K562 (cell line): ENCODE data around the gene LAMB4. TPM values are rescaled to one million over a fixed set of nuclear protein-coding genes. Genes with fewer than 3 reads are reported as not detected.
A peak's percentile ranks its signal among the peaks of the same experiment; 100 is the strongest.

Experiments used
- ATAC-seq: fragments of 200-7000 bp; cut with Tn5 transposase; 3 replicates; pipeline ENCODE4 v1.9.1; 2020; ENCODE audit warnings: moderate library complexity
- BruUV-seq: library from RNA; stranded (reverse); fragments of 400-500 nt; replicated peaks from 2 replicates; lab custom pipeline; 2021; lab: Mats Ljungman, UMichigan
- CTCF ChIA-PET: fragments of 300-600 bp; formaldehyde crosslinking; extraction: SDS; loops from one replicate; lab custom pipeline; 2021; ENCODE audit warnings: low intra/inter-chr PET ratio; lab: Yijun Ruan, JAX
- POLR2A ChIA-PET: fragments of 300-600, 350-650 bp; sonication (Branson Sonifier 250); formaldehyde crosslinking; extraction: SDS; loops from one replicate; lab custom pipeline; 2021; ENCODE audit warnings: antibody characterized with exemption, inconsistent platforms; lab: Yijun Ruan, JAX
- DNase-seq, 4 experiments: peaks; one replicate each; pipeline versions ENCODE4 v3.0.0 to v3.0.0-alpha.2; 2011 to 2018; ENCODE audit warnings: low spot score in 3 of 4, mixed read lengths in 3 of 4; ENCODE audit errors: extremely low read depth in 1 of 4
- FAIRE-seq: peaks from 2 replicates; lab custom pipeline; 2011; peaks lifted over from hg19 to GRCh38; lab: Jason Lieb, UNC
- H2AFZ ChIP-seq: 2 replicates; pipeline ENCODE4 v1.6.0; 2011; ENCODE audit warnings: low read depth, low read length, control low read depth, inconsistent platforms
- H3K27ac ChIP-seq: fragments of 200-600 bp; 3 replicates; pipeline ENCODE4 v1.8.0; 2011; ENCODE audit warnings: low read depth, mild to moderate bottlenecking, control low read depth, inconsistent platforms, low read length, moderate library complexity, mixed read lengths; ENCODE audit errors: extremely low read depth
- H3K27me3 ChIP-seq, 2 experiments: fragments of 300-600 bp in 1 of 2; 2 replicates in 1 of 2; 3 replicates in 1 of 2; pipeline versions ENCODE4 v1.6.0 to v1.8.0; 2011; ENCODE audit warnings: inconsistent platforms in 2 of 2, low read length in 2 of 2, mild to moderate bottlenecking in 1 of 2, mixed read lengths in 1 of 2, moderate library complexity in 1 of 2; ENCODE audit not compliant: control insufficient read depth in 2 of 2, insufficient read depth in 2 of 2
- H3K36me3 ChIP-seq: fragments of 300-600 bp; 3 replicates; pipeline ENCODE4 v1.8.0; 2011; ENCODE audit warnings: mild to moderate bottlenecking, low read length, inconsistent platforms; ENCODE audit not compliant: control insufficient read depth, insufficient read depth
- H3K4me1 ChIP-seq, 2 experiments: fragments of 200-600 bp in 1 of 2; replicated peaks in 1 of 2; 2 replicates in 1 of 2; 3 replicates in 1 of 2; pipeline versions ENCODE4 v1.5.1 to v1.8.0; 2011; ENCODE audit warnings: inconsistent platforms in 2 of 2, low read length in 2 of 2, mild to moderate bottlenecking in 1 of 2, mixed read lengths in 1 of 2, moderate library complexity in 1 of 2; ENCODE audit not compliant: control insufficient read depth in 2 of 2, insufficient read depth in 2 of 2
- H3K4me2 ChIP-seq: 2 replicates; pipeline ENCODE4 v1.6.1; 2011; ENCODE audit warnings: low read length, control low read depth, inconsistent platforms, mixed read lengths; ENCODE audit not compliant: insufficient read depth
- H3K4me3 ChIP-seq: fragments of 200-600 bp; sonication (generic), shearing (Covaris generic); 2 replicates; pipeline ENCODE4 v1.5.1; 2016; ENCODE audit warnings: control low read depth, inconsistent platforms
- H3K79me2 ChIP-seq: fragments of 200-600 bp; 3 replicates; pipeline ENCODE4 v1.8.0; 2011; ENCODE audit warnings: low read length, inconsistent platforms; ENCODE audit not compliant: control insufficient read depth, insufficient read depth
- H3K9ac ChIP-seq, 2 experiments: 2 replicates each; pipeline versions ENCODE4 v1.6.0 to v1.6.1; 2011; ENCODE audit warnings: low read depth in 2 of 2, low read length in 2 of 2, control low read depth in 1 of 2, inconsistent platforms in 1 of 2, mild to moderate bottlenecking in 1 of 2, mixed read lengths in 1 of 2; ENCODE audit not compliant: insufficient read depth in 1 of 2
- H3K9me1 ChIP-seq: one replicate; pipeline ENCODE4 v1.6.0; 2011; ENCODE audit warnings: inconsistent platforms, mild to moderate bottlenecking, low read length, moderate library complexity; ENCODE audit not compliant: control insufficient read depth, insufficient read depth
- H3K9me3 ChIP-seq: replicated peaks from 2 replicates; pipeline ENCODE4 v1.5.1; 2011; ENCODE audit warnings: low read depth, low read length, inconsistent platforms; ENCODE audit not compliant: control insufficient read depth, insufficient read depth
- H4K20me1 ChIP-seq: replicated peaks from 2 replicates; pipeline ENCODE4 v1.6.1; 2011; ENCODE audit warnings: low read length, inconsistent platforms, mixed read lengths; ENCODE audit not compliant: control insufficient read depth, insufficient read depth
- HSF4 ChIP-seq: fragments of 250-450 bp; sonication (Bioruptor Pico); IDR thresholded peaks from 2 replicates; pipeline ENCODE4 v2.1.2; 2022; ENCODE audit warnings: mild to moderate bottlenecking, moderate library complexity, borderline replicate concordance
- MBD1 ChIP-seq: fragments of 250-450 bp; sonication (Bioruptor Pico); IDR thresholded peaks from 2 replicates; pipeline ENCODE4 v1.8.0; 2022; ENCODE audit warnings: inconsistent platforms
- SMARCB1 ChIP-seq: IDR thresholded peaks from 2 replicates; pipeline ENCODE4 v1.6.1; 2011; ENCODE audit warnings: improper control_type of control experiment, low read depth; ENCODE audit not compliant: insufficient read length
- SPI1 ChIP-seq: IDR thresholded peaks from 2 replicates; pipeline ENCODE4 v1.6.1; 2011; ENCODE audit warnings: low read depth, low read length, control low read depth, borderline replicate concordance
- ZNF133 ChIP-seq: fragments of 250-450 bp; sonication (Bioruptor Pico); IDR thresholded peaks from 2 replicates; pipeline ENCODE4 v1.4.0; 2020; ENCODE audit warnings: mild to moderate bottlenecking
- ZNF280A ChIP-seq: fragments of 450-650 bp; IDR thresholded peaks from 2 replicates; pipeline ENCODE4 v1.6.1; 2018; ENCODE audit warnings: mild to moderate bottlenecking, low read depth; ENCODE audit not compliant: partially characterized antibody
- WGBS: fragments of 100-300 bp; shearing (Covaris generic); methylation state at CpG from one replicate; pipeline ENCODE4 v1.1.6; 2016; ENCODE audit warnings: low coverage, mixed read lengths; ENCODE audit not compliant: insufficient coverage; ENCODE audit errors: missing lambda C conversion rate; 5-methylcytosine and 5-hydroxymethylcytosine counted together
- in situ Hi-C: fragments of 300-500 bp; cut with MboI; formaldehyde crosslinking; loops from 4 replicates; pipeline ENCODE4 v1.15.0; 2018; ENCODE audit warnings: inconsistent platforms, mixed read lengths
- intact Hi-C: fragments of 100-400 bp; cut with micrococcal nuclease; formaldehyde crosslinking; loops from 2 replicates; pipeline ENCODE4 v1.14.2; 2022
- polyA plus RNA-seq, 8 experiments: library from polyadenylated mRNA; depleted of rRNA in 4 of 8; stranded (reverse) in 5 of 8; unstranded in 3 of 8; fragments of >200 nt; fragmentation: Nextera tagmentation in 2 of 8; fragmentation: Illumina TruSeq in 1 of 8; extraction: Ambion mirVana in 2 of 8; extraction: Trizol in 1 of 8; gene quantifications; 2 replicates each; pipeline versions ENCODE4 v1.2.1 to v1.2.3, GENCODE V29; 2011 to 2014; ENCODE audit warnings: inconsistent platforms in 1 of 8, missing spikeins in 1 of 8
- total RNA-seq, 7 experiments: library from RNA; depleted of rRNA in 6 of 7; stranded (reverse); fragments of >200 nt in 6 of 7; fragmentation: Illumina TruSeq in 2 of 7; extraction: Trizol in 2 of 7; gene quantifications; 2 replicates each; pipeline versions ENCODE4 v1.2.1 to v1.2.3, GENCODE V29; 2011 to 2021; ENCODE audit warnings: low replicate concordance in 1 of 7
- TF ChIP-seq, protein P1 (sequence below): fragments of 450-650 bp; IDR thresholded peaks from 2 replicates; pipeline ENCODE4 v1.6.1; 2016; ENCODE audit warnings: low read depth

LAMB4 gene
- total and polyA plus RNA-seq, 9 of the 15 experiments (the other 6 are each of a cell fraction or from before 2014, with no cell fraction given): 0.06 to 0.13 (median 0.07) TPM; not detected in 6

DNA sequence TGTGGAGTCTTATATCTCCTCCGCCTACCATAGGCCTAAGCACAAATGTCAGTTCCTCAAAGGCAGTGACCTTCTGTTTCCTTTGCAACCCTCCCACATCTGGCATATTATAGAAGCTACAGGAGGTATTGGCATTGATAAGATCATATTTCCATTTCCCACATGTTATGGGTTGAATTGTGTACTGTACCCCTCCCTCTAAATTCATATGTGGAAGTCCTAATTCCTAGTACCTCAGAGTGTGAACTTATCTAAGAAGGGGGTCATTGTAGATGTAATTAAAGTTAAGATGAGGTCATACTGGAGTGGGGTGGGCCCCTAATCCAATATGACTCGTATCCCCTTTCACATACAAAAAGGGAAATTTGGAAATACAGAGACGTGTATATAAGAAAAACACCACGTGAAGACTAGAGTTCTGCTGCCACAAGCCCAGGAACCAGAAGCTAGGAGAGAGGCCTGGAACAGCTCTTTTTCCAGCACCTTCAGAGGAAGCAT lies 6.1 kb upstream of the LAMB4 start (continued):
- TF ChIP-seq HSF4 (CRISPR knock-in tag) (no peak), SMARCB1 (no peak)

DNA sequence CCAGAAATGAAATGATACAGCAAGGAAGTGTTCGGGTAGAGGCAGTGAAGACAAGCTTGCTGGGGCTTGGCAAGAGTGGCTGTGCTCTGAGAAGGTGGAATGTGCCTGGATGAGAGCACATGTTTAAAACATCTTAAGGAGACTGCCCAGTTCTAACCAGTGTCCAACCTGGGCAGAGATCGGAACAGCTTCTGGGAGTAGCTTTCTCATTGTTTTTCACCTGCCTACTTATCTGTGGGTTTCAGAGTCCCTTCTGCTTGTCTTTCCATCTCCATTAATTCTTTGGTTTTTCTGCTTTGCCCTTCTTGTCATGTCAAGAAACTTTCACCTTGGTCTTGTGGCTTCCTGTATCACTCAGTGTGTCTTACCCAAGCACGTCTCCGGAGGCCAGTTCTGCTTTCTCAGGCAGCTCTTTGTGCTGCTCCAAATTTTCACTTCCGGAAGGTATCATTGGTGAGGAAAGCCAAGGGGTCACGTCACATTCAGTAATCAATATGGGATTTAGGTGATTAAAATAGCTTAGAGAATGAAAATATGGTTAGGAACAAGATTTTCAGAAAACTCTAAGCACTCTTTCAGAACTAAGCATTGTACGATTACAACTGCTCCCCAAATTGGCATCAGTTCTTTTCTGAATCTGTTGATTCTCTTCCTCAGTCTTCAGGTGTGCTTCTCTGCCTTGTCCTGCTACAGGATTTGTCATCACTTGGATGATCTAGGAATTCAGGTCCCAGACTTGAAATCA lies 5.5 kb upstream of the LAMB4 start:
- no peak overlapping the region for H3K27ac ChIP-seq
- H3K27me3 ChIP-seq: peaks cover 0 to 3% of the 10 kb centered on the region in 2 experiments; a peak in 1 of 5 replicates
- intact Hi-C loops (no loop called here), in situ Hi-C loops (loop anchor here (25.0 kb wide), 2 partner anchors 398 to 923 kb away; partner anchors contain the start of gene CBLL1)
- peak overlapping the region; percentile 6; the same call in 1 of the 2 replicates for H2AFZ ChIP-seq
- H3K4me3 ChIP-seq: no peak overlapping the region
- ChIA-PET CTCF (no interaction called here), POLR2A (no interaction called here)
- FAIRE-seq (no peak), ATAC-seq (no peak), DNase-seq (no peak)
- no peaks in the 10 kb centered on the region for H3K9me3 ChIP-seq
- H4K20me1 ChIP-seq: no peaks in the 10 kb centered on the region
- no peaks in the 10 kb centered on the region for H3K9me1 ChIP-seq
- H3K79me2 ChIP-seq: no peaks in the 10 kb centered on the region
- no peaks in the 10 kb centered on the region for H3K36me3 ChIP-seq
- no peaks in the 10 kb centered on the region; a peak in 1 of 5 replicates for H3K4me1 ChIP-seq
- 43% methylated on average over 7 of the region's 7 CpGs for WGBS
- no peak overlapping the region for H3K4me2 ChIP-seq
- BruUV-seq: no TSS peak
- no peak overlapping the region for H3K9ac ChIP-seq
- TF ChIP-seq SPI1 (peak; percentile 53; the same call in 1 of the 2 replicates), ZNF280A (no peak), MBD1 (CRISPR knock-in tag) (no peak), ZNF133 (CRISPR knock-in tag) (no peak)
- TF ChIP-seq, protein P1, sequence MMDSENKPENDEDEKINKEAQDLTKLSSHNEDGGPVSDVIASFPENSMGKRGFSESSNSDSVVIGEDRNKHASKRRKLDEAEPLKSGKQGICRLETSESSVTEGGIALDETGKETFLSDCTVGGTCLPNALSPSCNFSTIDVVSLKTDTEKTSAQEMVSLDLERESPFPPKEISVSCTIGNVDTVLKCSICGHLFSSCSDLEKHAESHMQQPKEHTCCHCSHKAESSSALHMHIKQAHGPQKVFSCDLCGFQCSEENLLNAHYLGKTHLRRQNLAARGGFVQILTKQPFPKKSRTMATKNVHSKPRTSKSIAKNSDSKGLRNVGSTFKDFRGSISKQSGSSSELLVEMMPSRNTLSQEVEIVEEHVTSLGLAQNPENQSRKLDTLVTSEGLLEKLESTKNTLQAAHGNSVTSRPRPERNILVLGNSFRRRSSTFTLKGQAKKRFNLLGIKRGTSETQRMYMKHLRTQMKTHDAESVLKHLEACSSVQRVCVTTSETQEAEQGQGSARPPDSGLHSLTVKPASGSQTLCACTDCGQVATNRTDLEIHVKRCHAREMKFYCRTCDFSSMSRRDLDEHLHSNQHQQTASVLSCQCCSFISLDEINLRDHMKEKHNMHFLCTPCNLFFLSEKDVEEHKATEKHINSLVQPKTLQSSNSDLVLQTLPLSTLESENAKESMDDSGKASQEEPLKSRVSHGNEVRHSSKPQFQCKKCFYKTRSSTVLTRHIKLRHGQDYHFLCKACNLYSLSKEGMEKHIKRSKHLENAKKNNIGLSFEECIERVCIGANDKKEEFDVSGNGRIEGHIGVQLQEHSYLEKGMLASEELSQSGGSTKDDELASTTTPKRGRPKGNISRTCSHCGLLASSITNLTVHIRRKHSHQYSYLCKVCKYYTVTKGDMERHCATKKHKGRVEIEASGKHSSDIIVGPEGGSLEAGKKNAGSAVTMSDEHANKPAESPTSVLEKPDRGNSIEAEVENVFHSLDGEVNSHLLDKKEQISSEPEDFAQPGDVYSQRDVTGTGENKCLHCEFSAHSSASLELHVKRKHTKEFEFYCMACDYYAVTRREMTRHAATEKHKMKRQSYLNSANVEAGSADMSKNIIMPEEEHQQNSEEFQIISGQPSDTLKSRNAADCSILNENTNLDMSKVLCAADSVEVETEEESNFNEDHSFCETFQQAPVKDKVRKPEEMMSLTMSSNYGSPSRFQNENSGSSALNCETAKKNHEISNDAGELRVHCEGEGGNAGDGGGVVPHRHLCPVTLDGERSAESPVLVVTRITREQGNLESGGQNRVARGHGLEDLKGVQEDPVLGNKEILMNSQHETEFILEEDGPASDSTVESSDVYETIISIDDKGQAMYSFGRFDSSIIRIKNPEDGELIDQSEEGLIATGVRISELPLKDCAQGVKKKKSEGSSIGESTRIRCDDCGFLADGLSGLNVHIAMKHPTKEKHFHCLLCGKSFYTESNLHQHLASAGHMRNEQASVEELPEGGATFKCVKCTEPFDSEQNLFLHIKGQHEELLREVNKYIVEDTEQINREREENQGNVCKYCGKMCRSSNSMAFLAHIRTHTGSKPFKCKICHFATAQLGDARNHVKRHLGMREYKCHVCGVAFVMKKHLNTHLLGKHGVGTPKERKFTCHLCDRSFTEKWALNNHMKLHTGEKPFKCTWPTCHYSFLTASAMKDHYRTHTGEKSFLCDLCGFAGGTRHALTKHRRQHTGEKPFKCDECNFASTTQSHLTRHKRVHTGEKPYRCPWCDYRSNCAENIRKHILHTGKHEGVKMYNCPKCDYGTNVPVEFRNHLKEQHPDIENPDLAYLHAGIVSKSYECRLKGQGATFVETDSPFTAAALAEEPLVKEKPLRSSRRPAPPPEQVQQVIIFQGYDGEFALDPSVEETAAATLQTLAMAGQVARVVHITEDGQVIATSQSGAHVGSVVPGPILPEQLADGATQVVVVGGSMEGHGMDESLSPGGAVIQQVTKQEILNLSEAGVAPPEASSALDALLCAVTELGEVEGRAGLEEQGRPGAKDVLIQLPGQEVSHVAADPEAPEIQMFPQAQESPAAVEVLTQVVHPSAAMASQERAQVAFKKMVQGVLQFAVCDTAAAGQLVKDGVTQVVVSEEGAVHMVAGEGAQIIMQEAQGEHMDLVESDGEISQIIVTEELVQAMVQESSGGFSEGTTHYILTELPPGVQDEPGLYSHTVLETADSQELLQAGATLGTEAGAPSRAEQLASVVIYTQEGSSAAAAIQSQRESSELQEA: no peak
